Heart left ventricle (tissue), 13 donors: ENCODE data around the gene FEN1.

Experiments used
- POLR2A ChIP-seq, 2 donors: fragments of 450-650 bp; IDR thresholded peaks; one replicate each; pipeline ENCODE4 v1.6.1; 2017; ENCODE audit warnings: antibody characterized with exemption in 2 of 2, mild to moderate bottlenecking in 2 of 2, moderate library complexity in 2 of 2
- TF ChIP-seq, protein P1 (sequence below), 12 donors: fragments of 200-600 bp; sonication (generic) in 4 of 12; IDR thresholded peaks; one replicate each; pipeline versions ENCODE4 v1.5.0 to v1.8.0; 2018 to 2022; ENCODE audit warnings: antibody characterized with exemption in 12 of 12, mild to moderate bottlenecking in 5 of 12
- donor health status: ischemic (EF 13 %, LVEDD 7.1; RV severe dilation, severe dysfunction).
- donor health status: DM: no; HTN: yes; CAD: no.
- donor health status: DM: no; HTN: no; CAD: no.
- donor health status: ischemic (EF 25% LVEDD 6.9; RV normal size, moderate dysfunction).
- donor health status: ischemic (EF 25% LVEDD 5.7; RV mildly dilated, moderate dysfunction).
- donor health status: ischemic (EF 35%, LVEDD 5.7; RV mildly dilated, moderate dysfunction).
- donor health status: nonischemic (EF 11% LVEDD 7.7; RV severe dilation, severe dysfunction).
- donor health status: DM: yes; HTN: yes; CAD: no.
- donor health status: PGD.
- donor health status: ischemic (EF 29% LVEDD 5.4; RV normal size, mild dysfunction).
- donor health status: nonischemic (EF 23%, LVEDD 6.1; RV moderate dilation, normal function).

- no peak for TF ChIP-seq POLR2A (IDR thresholded peaks at IDR 0.05)
- TF ChIP-seq, protein P1, sequence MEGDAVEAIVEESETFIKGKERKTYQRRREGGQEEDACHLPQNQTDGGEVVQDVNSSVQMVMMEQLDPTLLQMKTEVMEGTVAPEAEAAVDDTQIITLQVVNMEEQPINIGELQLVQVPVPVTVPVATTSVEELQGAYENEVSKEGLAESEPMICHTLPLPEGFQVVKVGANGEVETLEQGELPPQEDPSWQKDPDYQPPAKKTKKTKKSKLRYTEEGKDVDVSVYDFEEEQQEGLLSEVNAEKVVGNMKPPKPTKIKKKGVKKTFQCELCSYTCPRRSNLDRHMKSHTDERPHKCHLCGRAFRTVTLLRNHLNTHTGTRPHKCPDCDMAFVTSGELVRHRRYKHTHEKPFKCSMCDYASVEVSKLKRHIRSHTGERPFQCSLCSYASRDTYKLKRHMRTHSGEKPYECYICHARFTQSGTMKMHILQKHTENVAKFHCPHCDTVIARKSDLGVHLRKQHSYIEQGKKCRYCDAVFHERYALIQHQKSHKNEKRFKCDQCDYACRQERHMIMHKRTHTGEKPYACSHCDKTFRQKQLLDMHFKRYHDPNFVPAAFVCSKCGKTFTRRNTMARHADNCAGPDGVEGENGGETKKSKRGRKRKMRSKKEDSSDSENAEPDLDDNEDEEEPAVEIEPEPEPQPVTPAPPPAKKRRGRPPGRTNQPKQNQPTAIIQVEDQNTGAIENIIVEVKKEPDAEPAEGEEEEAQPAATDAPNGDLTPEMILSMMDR (IDR thresholded peaks at IDR 0.05), result no peak
Observed at GRCh38 chr11:61777234-61778090, 15.2 kb upstream of the FEN1 start.
